Measurements from ENCODE around the gene LCORL. TPM values are rescaled to one million over a fixed set of nuclear protein-coding genes. Genes with fewer than 3 reads are reported as not detected.

Gene LCORL
- total and polyA plus RNA-seq, 2 donors (not counting 3 experiments of a cell fraction or from before 2014, with no cell fraction given): 2.8 to 23.9 TPM

DNA sequence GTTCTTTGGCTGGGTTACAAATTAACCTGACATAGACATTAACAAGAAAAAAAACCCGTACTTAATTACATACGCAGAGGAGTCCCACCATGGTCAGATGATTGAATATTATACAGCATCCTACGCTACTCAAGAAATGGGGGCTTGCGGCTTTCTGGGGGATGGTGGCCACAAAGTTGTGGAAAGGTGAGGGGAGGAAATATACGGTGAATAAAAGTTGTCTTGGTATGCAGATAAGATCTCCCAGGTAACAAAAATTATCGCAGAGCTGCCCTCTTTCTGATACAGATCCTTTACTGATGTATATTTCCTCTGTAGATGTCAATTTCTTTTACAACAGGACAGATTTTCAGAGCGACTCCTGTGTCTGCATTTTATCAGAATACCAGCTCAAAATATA is 211.9 kb downstream of the LCORL start:
- Histone ChIP-seq H3K9me1 (replicated peaks; ENCODE audit: control insufficient read depth, extremely low read depth, insufficient read depth, low read length) (no peaks in the 10 kb centered on the region), H3K27me3 (ENCODE audit: control insufficient read depth in 2 of 2, insufficient read depth in 2 of 2, low read length in 2 of 2) (no peaks in the 10 kb centered on the region), H3K9me3 (replicated peaks; ENCODE audit: control insufficient read depth, insufficient read depth, low read length) (no peaks in the 10 kb centered on the region), H3K4me2 (ENCODE audit: insufficient read depth, low read length) (peak overlapping the region; percentile 98), H3K27ac (ENCODE audit: insufficient read depth, low read depth, low read length) (peak overlapping the region; percentile 65), H3K4me1 (ENCODE audit: control insufficient read depth, extremely low read depth, insufficient read depth, low read length) (peaks cover 45% of the 10 kb centered on the region), H3K36me3 (ENCODE audit: control insufficient read depth in 2 of 2, extremely low read depth in 1 of 2, insufficient read depth in 2 of 2, low read length in 2 of 2) (peaks cover 0 to 5% of the 10 kb centered on the region in 2 experiments), H3K79me2 (ENCODE audit: control insufficient read depth, insufficient read depth, low read length) (peaks cover 95% of the 10 kb centered on the region), H2AFZ (ENCODE audit: low read depth, low read length) (no peak overlapping the region), H4K20me1 (replicated peaks; ENCODE audit: control insufficient read depth, extremely low read depth, insufficient read depth, low read length) (peaks cover 2% of the 10 kb centered on the region), H3K9ac (replicated peaks; ENCODE audit: extremely low read depth, insufficient read depth, low read length) (peak overlapping the region; percentile 83), H3K4me3 (replicated peaks in 1 of 3; ENCODE audit: insufficient read depth in 1 of 3, low read depth in 1 of 3, low read length in 3 of 3) (peak overlapping the region; percentile 47 to 97 (median 74))
- DNase-seq (ENCODE audit: low read depth, low spot score): peak; percentile 14
- CTCF ChIA-PET: interaction anchor here (1.1 to 5.2 kb wide), 5 partner anchors 195 to 785 kb away, joined by 3 to 50 read pairs (median 4); partner anchors contain the start of gene MED28
- TF ChIP-seq FOS (IDR thresholded peaks at IDR 0.05; ENCODE audit: borderline replicate concordance, insufficient read depth, low read length): no peak
- TF ChIP-seq GATA2 (IDR thresholded peaks at IDR 0.05; ENCODE audit: insufficient read depth, insufficient read length, low read depth, low read length): peak; percentile 54
- no peak for TF ChIP-seq POLR2AphosphoS5 (IDR thresholded peaks at IDR 0.05; ENCODE audit: insufficient read depth, low read depth, low read length)
- no peak for TF ChIP-seq JUN (IDR thresholded peaks at IDR 0.05; ENCODE audit: borderline replicate concordance, insufficient read depth, insufficient read length, low read depth)
- no peak for FAIRE-seq
- intact Hi-C loops (cut with micrococcal nuclease) (loop anchor here (1.0 to 5.0 kb wide), 7 partner anchors 172 to 723 kb away; partner anchors contain the start of genes LAP3 and MED28), dilution Hi-C loops (cut with MboI; ENCODE audit: extremely low pct_ligation_motif_present, low sequenced_read_pairs) (no loop called here)
- BruUV-seq (replicated peaks): no TSS peak
- POLR2A ChIA-PET: no interaction called here

DNA sequence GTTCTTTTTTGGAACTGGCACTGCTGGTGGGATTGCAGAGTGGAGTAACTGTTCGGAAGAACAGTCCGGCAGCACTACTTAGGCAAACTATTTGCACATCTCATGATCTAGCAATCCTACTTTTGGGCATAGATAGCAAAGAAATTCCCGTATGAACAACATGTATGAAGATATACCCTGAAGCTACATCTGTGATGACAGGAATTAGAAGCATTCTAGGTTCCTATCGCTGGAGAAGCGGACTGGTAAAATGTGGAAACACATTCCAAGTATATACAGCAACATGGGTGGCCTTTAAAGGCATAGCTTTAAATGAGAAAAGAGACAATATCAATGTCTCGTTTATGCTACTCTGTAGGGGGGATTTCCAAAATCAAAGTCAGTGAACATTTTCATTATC is 214.1 kb downstream of the LCORL start:
- no peak overlapping the region for H3K4me3 ChIP-seq (replicated peaks in 1 of 3; ENCODE audit: insufficient read depth in 1 of 3, low read depth in 1 of 3, low read length in 3 of 3)
- H3K9ac ChIP-seq (replicated peaks; ENCODE audit: extremely low read depth, insufficient read depth, low read length): peak overlapping the region; percentile 43
- peaks cover 25% of the 10 kb centered on the region for H3K4me1 ChIP-seq (ENCODE audit: control insufficient read depth, extremely low read depth, insufficient read depth, low read length)
- no TSS peak for BruUV-seq (replicated peaks)
- H3K36me3 ChIP-seq (ENCODE audit: control insufficient read depth in 2 of 2, extremely low read depth in 1 of 2, insufficient read depth in 2 of 2, low read length in 2 of 2): peaks cover 12% of the 10 kb centered on the region in 2 experiments
- no peaks in the 10 kb centered on the region for H3K27me3 ChIP-seq (ENCODE audit: control insufficient read depth in 2 of 2, insufficient read depth in 2 of 2, low read length in 2 of 2)
- peak overlapping the region; percentile 98 for H3K4me2 ChIP-seq (ENCODE audit: insufficient read depth, low read length)
- no peak for DNase-seq (ENCODE audit: low read depth, low spot score)
- no peaks in the 10 kb centered on the region for H3K9me3 ChIP-seq (replicated peaks; ENCODE audit: control insufficient read depth, insufficient read depth, low read length)
- dilution Hi-C loops (cut with MboI; ENCODE audit: extremely low pct_ligation_motif_present, low sequenced_read_pairs) (no loop called here), intact Hi-C loops (cut with micrococcal nuclease) (no loop called here)
- H2AFZ ChIP-seq (ENCODE audit: low read depth, low read length): no peak overlapping the region
- POLR2A ChIA-PET: no interaction called here
- no peaks in the 10 kb centered on the region for H3K9me1 ChIP-seq (replicated peaks; ENCODE audit: control insufficient read depth, extremely low read depth, insufficient read depth, low read length)
- no peak for FAIRE-seq
- H4K20me1 ChIP-seq (replicated peaks; ENCODE audit: control insufficient read depth, extremely low read depth, insufficient read depth, low read length): peaks cover 2% of the 10 kb centered on the region
- CTCF ChIA-PET: interaction anchor here (1.0 to 5.2 kb wide), 6 partner anchors 8 to 761 kb away, joined by 3 to 50 read pairs (median 6); no protein-coding TSS in a partner anchor
- no peak for TF ChIP-seq FOS (IDR thresholded peaks at IDR 0.05; ENCODE audit: borderline replicate concordance, insufficient read depth, low read length)
- no peak for TF ChIP-seq POLR2AphosphoS5 (IDR thresholded peaks at IDR 0.05; ENCODE audit: insufficient read depth, low read depth, low read length)
- TF ChIP-seq POLR2A (IDR thresholded peaks at IDR 0.05; ENCODE audit: low read depth, low read length): no peak
- no peak for TF ChIP-seq GATA2 (IDR thresholded peaks at IDR 0.05; ENCODE audit: insufficient read depth, insufficient read length, low read depth, low read length)
- no peak for TF ChIP-seq MYC (IDR thresholded peaks at IDR 0.05; ENCODE audit: low read depth, low read length)
- no peak for TF ChIP-seq EZH2 (IDR thresholded peaks at IDR 0.05; ENCODE audit: borderline replicate concordance, low read depth, low read length, severe bottlenecking)
- no peak for TF ChIP-seq CTCF (IDR thresholded peaks at IDR 0.05; ENCODE audit: extremely low read depth in 1 of 2, insufficient read depth in 1 of 2, low read depth in 1 of 2, low read length in 2 of 2)
- peaks cover 81% of the 10 kb centered on the region for H3K79me2 ChIP-seq (ENCODE audit: control insufficient read depth, insufficient read depth, low read length)
- H3K27ac ChIP-seq (ENCODE audit: insufficient read depth, low read depth, low read length): no peak overlapping the region

All from endothelial cell of umbilical vein (primary cell).